H9 (cell line): Measurements from ENCODE around the gene ORM2. TPM values are rescaled to one million over a fixed set of nuclear protein-coding genes. Genes with fewer than 3 reads are reported as not detected.

Source experiments
- DNase-seq: peaks from one replicate; pipeline ENCODE4 v3.0.0-alpha.2; 2017
- H2AFZ ChIP-seq: one replicate; pipeline ENCODE4 v1.6.1; 2013; ENCODE audit warnings: mild to moderate bottlenecking, low read length, control low read depth, moderate library complexity
- H2AK5ac ChIP-seq: 2 replicates; pipeline ENCODE4 v1.6.1; 2013; ENCODE audit warnings: low read length, control low read depth, mixed read lengths; ENCODE audit not compliant: insufficient read length
- H2BK120ac ChIP-seq: one replicate; pipeline ENCODE4 v1.6.1; 2013; ENCODE audit warnings: low read depth, mild to moderate bottlenecking, low read length, control low read depth, inconsistent platforms; ENCODE audit not compliant: poor library complexity, severe bottlenecking
- H2BK12ac ChIP-seq: 2 replicates; pipeline ENCODE4 v1.6.1; 2013; ENCODE audit warnings: low read length, control low read depth, mixed read lengths, low read depth; ENCODE audit not compliant: insufficient read length
- H2BK15ac ChIP-seq: 2 replicates; pipeline ENCODE4 v1.6.1; 2013; ENCODE audit warnings: low read depth, low read length, control low read depth
- H2BK20ac ChIP-seq: one replicate; pipeline ENCODE4 v1.6.1; 2013; ENCODE audit warnings: low read depth, mild to moderate bottlenecking, low read length, control low read depth, inconsistent platforms; ENCODE audit not compliant: poor library complexity, severe bottlenecking
- H2BK5ac ChIP-seq: 2 replicates; pipeline ENCODE4 v1.6.1; 2013; ENCODE audit warnings: low read length, control low read depth, mixed read lengths; ENCODE audit not compliant: insufficient read length
- H3K14ac ChIP-seq: 2 replicates; pipeline ENCODE4 v1.6.1; 2013; ENCODE audit warnings: low read length, control low read depth; ENCODE audit not compliant: insufficient read depth
- H3K18ac ChIP-seq: 2 replicates; pipeline ENCODE4 v1.6.1; 2013; ENCODE audit warnings: low read depth, mild to moderate bottlenecking, mixed read lengths, low read length, control low read depth; ENCODE audit not compliant: insufficient read length
- H3K23ac ChIP-seq: 2 replicates; pipeline ENCODE4 v1.6.1; 2013; ENCODE audit warnings: low read length, control low read depth, mixed read lengths, low read depth; ENCODE audit not compliant: insufficient read length
- H3K23me2 ChIP-seq: 2 replicates; pipeline ENCODE4 v1.6.1; 2013; ENCODE audit warnings: low read depth, mild to moderate bottlenecking, mixed read lengths, low read length, control low read depth; ENCODE audit not compliant: insufficient read length, poor library complexity, severe bottlenecking
- H3K27ac ChIP-seq: 2 replicates; pipeline ENCODE4 v1.5.1; 2013; ENCODE audit warnings: low read length, control low read depth, mixed read lengths, low read depth; ENCODE audit not compliant: insufficient read length
- H3K27me3 ChIP-seq: 2 replicates; pipeline ENCODE4 v1.6.1; 2013; ENCODE audit warnings: low read length, control low read depth, inconsistent platforms; ENCODE audit not compliant: insufficient read depth
- H3K4ac ChIP-seq: 2 replicates; pipeline ENCODE4 v1.6.1; 2013; ENCODE audit warnings: low read depth, mild to moderate bottlenecking, control low read depth, inconsistent platforms, low read length, moderate library complexity
- H3K4me1 ChIP-seq: 2 replicates; pipeline ENCODE4 v1.6.1; 2013; ENCODE audit warnings: low read length, control low read depth, inconsistent platforms; ENCODE audit not compliant: insufficient read depth
- H3K4me2 ChIP-seq: 2 replicates; pipeline ENCODE4 v1.6.1; 2013; ENCODE audit warnings: low read length, control low read depth, mixed read lengths; ENCODE audit not compliant: insufficient read length, insufficient read depth
- H3K56ac ChIP-seq: 2 replicates; pipeline ENCODE4 v1.6.1; 2013; ENCODE audit warnings: low read depth, mild to moderate bottlenecking, mixed read lengths, low read length, control low read depth; ENCODE audit not compliant: insufficient read length
- H3K79me1 ChIP-seq: 2 replicates; pipeline ENCODE4 v1.6.1; 2013; ENCODE audit warnings: low read depth, mild to moderate bottlenecking, moderate library complexity, low read length, control low read depth, inconsistent platforms; ENCODE audit not compliant: insufficient read depth, poor library complexity, severe bottlenecking
- H3K79me2 ChIP-seq: 2 replicates; pipeline ENCODE4 v1.6.1; 2013; ENCODE audit warnings: low read length, control low read depth, inconsistent platforms; ENCODE audit not compliant: insufficient read depth
- H3K9ac ChIP-seq: 2 replicates; pipeline ENCODE4 v1.6.1; 2013; ENCODE audit warnings: low read length, control low read depth, mixed read lengths; ENCODE audit not compliant: insufficient read length; ENCODE audit errors: extremely low read depth
- H3K9me3 ChIP-seq: one replicate; pipeline ENCODE4 v1.6.1; 2013; ENCODE audit warnings: low read depth, low read length, inconsistent platforms; ENCODE audit not compliant: control insufficient read depth
- H3T11ph ChIP-seq: one replicate; pipeline ENCODE4 v1.6.1; 2013; ENCODE audit warnings: mild to moderate bottlenecking, low read length, control low read depth, inconsistent platforms
- H4K20me1 ChIP-seq: one replicate; pipeline ENCODE4 v1.6.1; 2013; ENCODE audit not compliant: control insufficient read depth, insufficient read length, insufficient read depth
- H4K5ac ChIP-seq: 2 replicates; pipeline ENCODE4 v1.6.1; 2013; ENCODE audit warnings: low read depth, mild to moderate bottlenecking, mixed read lengths, low read length, control low read depth; ENCODE audit not compliant: insufficient read length
- H4K8ac ChIP-seq: replicated peaks from 2 replicates; pipeline ENCODE4 v1.6.1; 2013; ENCODE audit warnings: low read length, control low read depth, mixed read lengths, low read depth; ENCODE audit not compliant: insufficient read length
- H4K91ac ChIP-seq: 2 replicates; pipeline ENCODE4 v1.6.1; 2013; ENCODE audit warnings: low read depth, mild to moderate bottlenecking, moderate library complexity, mixed read lengths, low read length, control low read depth; ENCODE audit not compliant: insufficient read length
- H3K27ac Mint-ChIP-seq, 3 experiments: 2 replicates in 2 of 3; 3 replicates in 1 of 3; pipeline ENCODE4 v1.8.0; 2020 to 2021; ENCODE audit warnings: mixed read lengths in 3 of 3, mild to moderate bottlenecking in 1 of 3, moderate library complexity in 1 of 3
- H3K27me3 Mint-ChIP-seq: 2 replicates; pipeline ENCODE4 v1.8.0; 2021; ENCODE audit warnings: low read depth, mild to moderate bottlenecking, moderate library complexity, mixed read lengths
- H3K36me3 Mint-ChIP-seq, 3 experiments: 2 replicates in 2 of 3; 3 replicates in 1 of 3; pipeline ENCODE4 v1.8.0; 2020 to 2021; ENCODE audit warnings: low read depth in 3 of 3, mixed read lengths in 3 of 3; ENCODE audit not compliant: insufficient read depth in 1 of 3
- H3K4me1 Mint-ChIP-seq, 2 experiments: 2 replicates each; pipeline ENCODE4 v1.8.0; 2020; ENCODE audit warnings: mixed read lengths in 2 of 2
- H3K4me3 Mint-ChIP-seq, 2 experiments: 2 replicates in 1 of 2; 3 replicates in 1 of 2; pipeline ENCODE4 v1.8.0; 2020 to 2021; ENCODE audit warnings: mild to moderate bottlenecking in 2 of 2, mixed read lengths in 2 of 2, moderate library complexity in 1 of 2
- H3K9me3 Mint-ChIP-seq, 2 experiments: 2 replicates in 1 of 2; 3 replicates in 1 of 2; pipeline ENCODE4 v1.8.0; 2020; ENCODE audit warnings: mild to moderate bottlenecking in 2 of 2, mixed read lengths in 2 of 2, moderate library complexity in 1 of 2
- CTCF ChIP-seq: fragments of 200-600 bp; sonication (generic); conservative IDR thresholded peaks from 3 replicates; pipeline ENCODE4 v1.8.0; 2021; ENCODE audit warnings: antibody characterized with exemption, mild to moderate bottlenecking
- WGBS: extraction: QIAGEN DNeasy Blood & Tissue Kit; methylation state at CpG from one replicate; pipeline ENCODE4 v1.1.7; 2013; ENCODE audit warnings: missing lambda C conversion rate, low lambda C conversion rate, mixed read lengths; ENCODE audit not compliant: insufficient read length; ENCODE audit errors: extremely low coverage; 5-methylcytosine and 5-hydroxymethylcytosine counted together
- total RNA-seq: library from RNA; stranded (reverse); gene quantifications from 2 replicates; pipeline ENCODE4 v1.2.1, GENCODE V29; 2021

ORM2 gene
- total RNA-seq, 1 experiment from 2014 or later, result 1.2 TPM

GRCh38 chr9:114347675-114348074 lies 18.0 kb downstream of the ORM2 start:
- no peak for TF ChIP-seq CTCF
- no peak for DNase-seq
- H3K27ac Mint-ChIP-seq, result peak overlapping the region in 1 of 3 experiments; percentile 54; a peak in 1 of 7 replicates
- Histone ChIP-seq H3K23me2 (no peaks in the 10 kb centered on the region), H3K79me2 (no peaks in the 10 kb centered on the region), H3K14ac (no peak overlapping the region), H2BK5ac (no peak overlapping the region), H4K20me1 (no peaks in the 10 kb centered on the region), H3K23ac (no peak overlapping the region), H3K4ac (no peak overlapping the region), H2BK15ac (no peak overlapping the region), H3K4me1 (peaks cover 4% of the 10 kb centered on the region), H3K18ac (no peak overlapping the region), H4K8ac (no peak overlapping the region), H3K9ac (no peak overlapping the region), H4K91ac (no peak overlapping the region), H2BK120ac (no peak overlapping the region), H4K5ac (no peak overlapping the region), H3T11ph (no peak overlapping the region), H2AK5ac (no peak overlapping the region), H3K56ac (no peak overlapping the region), H3K79me1 (no peaks in the 10 kb centered on the region), H2BK12ac (no peak overlapping the region), H3K9me3 (no peaks in the 10 kb centered on the region), H3K27ac (no peak overlapping the region), H3K4me2 (no peak overlapping the region), H2BK20ac (no peak overlapping the region), H2AFZ (no peak overlapping the region), H3K27me3 (no peaks in the 10 kb centered on the region)
- no peaks in the 10 kb centered on the region; the same call in 1 of the 2 replicates for H3K27me3 Mint-ChIP-seq
- no peak overlapping the region for H3K4me3 Mint-ChIP-seq
- no peaks in the 10 kb centered on the region for H3K9me3 Mint-ChIP-seq
- H3K4me1 Mint-ChIP-seq, result peaks cover 14 to 20% of the 10 kb centered on the region in 2 experiments
- peaks cover 46 to 82% (median 68%) of the 10 kb centered on the region in 3 experiments; a peak in 6 of 7 replicates for H3K36me3 Mint-ChIP-seq
- WGBS, result no CpG with 5 or more reads among the region's 15 CpGs
